ENCODE results near the gene CEP41.

- TF ChIP-seq, protein P1, sequence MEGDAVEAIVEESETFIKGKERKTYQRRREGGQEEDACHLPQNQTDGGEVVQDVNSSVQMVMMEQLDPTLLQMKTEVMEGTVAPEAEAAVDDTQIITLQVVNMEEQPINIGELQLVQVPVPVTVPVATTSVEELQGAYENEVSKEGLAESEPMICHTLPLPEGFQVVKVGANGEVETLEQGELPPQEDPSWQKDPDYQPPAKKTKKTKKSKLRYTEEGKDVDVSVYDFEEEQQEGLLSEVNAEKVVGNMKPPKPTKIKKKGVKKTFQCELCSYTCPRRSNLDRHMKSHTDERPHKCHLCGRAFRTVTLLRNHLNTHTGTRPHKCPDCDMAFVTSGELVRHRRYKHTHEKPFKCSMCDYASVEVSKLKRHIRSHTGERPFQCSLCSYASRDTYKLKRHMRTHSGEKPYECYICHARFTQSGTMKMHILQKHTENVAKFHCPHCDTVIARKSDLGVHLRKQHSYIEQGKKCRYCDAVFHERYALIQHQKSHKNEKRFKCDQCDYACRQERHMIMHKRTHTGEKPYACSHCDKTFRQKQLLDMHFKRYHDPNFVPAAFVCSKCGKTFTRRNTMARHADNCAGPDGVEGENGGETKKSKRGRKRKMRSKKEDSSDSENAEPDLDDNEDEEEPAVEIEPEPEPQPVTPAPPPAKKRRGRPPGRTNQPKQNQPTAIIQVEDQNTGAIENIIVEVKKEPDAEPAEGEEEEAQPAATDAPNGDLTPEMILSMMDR (IDR thresholded peaks at IDR 0.05; ENCODE audit: extremely low read depth in 1 of 2, insufficient read depth in 1 of 2, low read depth in 1 of 2, low read length in 2 of 2), result no peak
- TF ChIP-seq POLR2AphosphoS5 (IDR thresholded peaks at IDR 0.05; ENCODE audit: insufficient read depth, low read depth, low read length), result no peak
- TF ChIP-seq MAX (IDR thresholded peaks at IDR 0.05; ENCODE audit: insufficient read depth, insufficient read length), result no peak
- TF ChIP-seq GATA2 (IDR thresholded peaks at IDR 0.05; ENCODE audit: insufficient read depth, insufficient read length, low read depth, low read length), result no peak
Observed at GRCh38 chr7:130401101-130401500, 39.7 kb downstream of the CEP41 start.

All from endothelial cell of umbilical vein (primary cell).